HepG2 (cell line): Measurements from ENCODE around the gene TMBIM6. TPM values are rescaled to one million over a fixed set of nuclear protein-coding genes. Genes with fewer than 3 reads are reported as not detected.

Experiments
- AKAP8 ChIP-seq: sonication (generic); formaldehyde crosslinking; IDR thresholded peaks from 2 replicates; pipeline ENCODE4 v1.5.1; 2020; ENCODE audit warnings: mild to moderate bottlenecking, missing genetic modification reagents
- HIVEP1 ChIP-seq: sonication (generic); formaldehyde crosslinking; IDR thresholded peaks from 2 replicates; pipeline ENCODE4 v1.4.0; 2020; ENCODE audit warnings: mild to moderate bottlenecking, missing genetic modification reagents
- PRPF4 ChIP-seq: fragments of 200-400 bp; formaldehyde crosslinking; IDR thresholded peaks from 2 replicates; pipeline ENCODE4 v1.6.1; 2016; ENCODE audit warnings: low read length, low read depth; ENCODE audit not compliant: poor library complexity, severe bottlenecking
- SNAI1 ChIP-seq: sonication (generic); formaldehyde crosslinking; IDR thresholded peaks from 2 replicates; pipeline ENCODE4 v1.5.0; 2020; ENCODE audit warnings: mild to moderate bottlenecking, missing genetic modification reagents, borderline replicate concordance
- polyA plus RNA-seq, 8 experiments: library from polyadenylated mRNA; depleted of rRNA in 3 of 8; stranded (reverse) in 7 of 8; unstranded in 1 of 8; fragments of >200 nt; fragmentation: Illumina TruSeq in 4 of 8; extraction: Trizol in 4 of 8; gene quantifications; 2 replicates each; pipeline versions ENCODE4 v1.2.1 to v1.2.3, GENCODE V29; 2011 to 2016; ENCODE audit warnings: low read depth in 4 of 8, missing spikeins in 1 of 8, mixed read lengths in 1 of 8; ENCODE audit not compliant: insufficient read depth in 1 of 8
- total RNA-seq, 5 experiments: library from RNA; depleted of rRNA; stranded (reverse); fragments of >200 nt; fragmentation: Illumina TruSeq; extraction: Trizol; gene quantifications; 2 replicates each; pipeline ENCODE4 v1.2.3, GENCODE V29; 2016; ENCODE audit warnings: low read depth in 1 of 5
- TF ChIP-seq, protein P1 (sequence below): sonication (generic); formaldehyde crosslinking; conservative IDR thresholded peaks from 2 replicates; pipeline ENCODE4 v1.5.0; 2020; ENCODE audit warnings: missing genetic modification reagents
- TF ChIP-seq, protein P2 (sequence below): sonication (generic); formaldehyde crosslinking; IDR thresholded peaks from 2 replicates; pipeline ENCODE4 v1.4.0; 2020; ENCODE audit warnings: missing genetic modification reagents
- TF ChIP-seq, protein P3 (sequence below): sonication (generic); formaldehyde crosslinking; IDR thresholded peaks from 2 replicates; pipeline ENCODE4 v1.4.0; 2020; ENCODE audit warnings: missing genetic modification reagents
- TF ChIP-seq, protein P4 (sequence below): sonication (generic); formaldehyde crosslinking; IDR thresholded peaks from 2 replicates; pipeline ENCODE4 v1.9.0; 2021; ENCODE audit warnings: mild to moderate bottlenecking, missing genetic modification reagents
- TF ChIP-seq, protein P5 (sequence below): sonication (generic); formaldehyde crosslinking; IDR thresholded peaks from 2 replicates; pipeline ENCODE4 v1.4.0; 2020; ENCODE audit warnings: mild to moderate bottlenecking, missing genetic modification reagents
- TF ChIP-seq, protein P6 (sequence below): sonication (generic); formaldehyde crosslinking; IDR thresholded peaks from 2 replicates; pipeline ENCODE4 v1.5.0; 2020; ENCODE audit warnings: missing genetic modification reagents
- TF ChIP-seq, protein P7 (sequence below): IDR thresholded peaks from 2 replicates; pipeline ENCODE4 v1.6.1; 2016; ENCODE audit warnings: mild to moderate bottlenecking, missing biosample characterization, missing genetic modification reagents

TMBIM6 gene
- total and polyA plus RNA-seq, 2 of the 13 experiments (the other 11 are each of a cell fraction or from before 2014, with no cell fraction given) = 412 to 468 TPM

DNA sequence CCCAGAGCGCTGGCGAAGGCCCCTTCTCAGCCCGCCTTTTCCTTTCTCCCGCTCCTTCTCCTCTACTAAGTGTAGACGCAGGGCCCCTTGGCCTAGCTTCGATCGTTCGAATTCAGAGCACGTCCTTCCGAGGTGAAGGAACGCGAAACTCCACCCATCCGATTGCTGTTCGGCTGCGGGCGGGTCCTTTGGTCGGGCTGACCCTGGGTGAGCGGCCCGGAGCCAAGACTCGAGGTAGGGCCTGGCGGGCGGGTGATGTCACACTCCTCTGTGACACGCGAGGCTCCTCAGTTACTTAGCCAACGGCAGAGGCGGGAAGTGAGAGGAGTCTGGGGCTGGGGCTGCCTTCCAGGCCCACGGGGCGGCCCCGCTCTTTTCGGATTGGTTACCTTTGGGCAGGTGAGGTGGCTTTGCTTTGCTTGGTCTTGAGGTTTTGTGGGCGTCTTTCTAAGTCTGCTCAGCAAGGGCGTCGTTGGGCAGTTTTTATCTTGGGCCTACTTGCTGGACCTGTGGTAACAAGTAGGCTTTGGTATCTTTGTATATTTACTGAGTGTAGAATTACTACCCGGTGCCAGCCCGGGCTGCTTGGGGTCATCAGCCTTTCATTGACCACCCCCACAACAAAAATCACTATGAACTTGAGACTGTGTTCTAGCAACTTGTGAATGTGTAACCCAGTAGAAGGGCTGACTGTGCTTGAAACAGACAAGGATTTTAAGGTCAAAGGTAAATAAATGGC is 694 bp downstream of the TMBIM6 start (continued):
- TF ChIP-seq, protein P1, sequence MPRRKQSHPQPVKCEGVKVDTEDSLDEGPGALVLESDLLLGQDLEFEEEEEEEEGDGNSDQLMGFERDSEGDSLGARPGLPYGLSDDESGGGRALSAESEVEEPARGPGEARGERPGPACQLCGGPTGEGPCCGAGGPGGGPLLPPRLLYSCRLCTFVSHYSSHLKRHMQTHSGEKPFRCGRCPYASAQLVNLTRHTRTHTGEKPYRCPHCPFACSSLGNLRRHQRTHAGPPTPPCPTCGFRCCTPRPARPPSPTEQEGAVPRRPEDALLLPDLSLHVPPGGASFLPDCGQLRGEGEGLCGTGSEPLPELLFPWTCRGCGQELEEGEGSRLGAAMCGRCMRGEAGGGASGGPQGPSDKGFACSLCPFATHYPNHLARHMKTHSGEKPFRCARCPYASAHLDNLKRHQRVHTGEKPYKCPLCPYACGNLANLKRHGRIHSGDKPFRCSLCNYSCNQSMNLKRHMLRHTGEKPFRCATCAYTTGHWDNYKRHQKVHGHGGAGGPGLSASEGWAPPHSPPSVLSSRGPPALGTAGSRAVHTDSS = no peak
- TF ChIP-seq, protein P2, sequence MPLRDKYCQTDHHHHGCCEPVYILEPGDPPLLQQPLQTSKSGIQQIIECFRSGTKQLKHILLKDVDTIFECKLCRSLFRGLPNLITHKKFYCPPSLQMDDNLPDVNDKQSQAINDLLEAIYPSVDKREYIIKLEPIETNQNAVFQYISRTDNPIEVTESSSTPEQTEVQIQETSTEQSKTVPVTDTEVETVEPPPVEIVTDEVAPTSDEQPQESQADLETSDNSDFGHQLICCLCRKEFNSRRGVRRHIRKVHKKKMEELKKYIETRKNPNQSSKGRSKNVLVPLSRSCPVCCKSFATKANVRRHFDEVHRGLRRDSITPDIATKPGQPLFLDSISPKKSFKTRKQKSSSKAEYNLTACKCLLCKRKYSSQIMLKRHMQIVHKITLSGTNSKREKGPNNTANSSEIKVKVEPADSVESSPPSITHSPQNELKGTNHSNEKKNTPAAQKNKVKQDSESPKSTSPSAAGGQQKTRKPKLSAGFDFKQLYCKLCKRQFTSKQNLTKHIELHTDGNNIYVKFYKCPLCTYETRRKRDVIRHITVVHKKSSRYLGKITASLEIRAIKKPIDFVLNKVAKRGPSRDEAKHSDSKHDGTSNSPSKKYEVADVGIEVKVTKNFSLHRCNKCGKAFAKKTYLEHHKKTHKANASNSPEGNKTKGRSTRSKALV = no peak
- TF ChIP-seq, protein P3, sequence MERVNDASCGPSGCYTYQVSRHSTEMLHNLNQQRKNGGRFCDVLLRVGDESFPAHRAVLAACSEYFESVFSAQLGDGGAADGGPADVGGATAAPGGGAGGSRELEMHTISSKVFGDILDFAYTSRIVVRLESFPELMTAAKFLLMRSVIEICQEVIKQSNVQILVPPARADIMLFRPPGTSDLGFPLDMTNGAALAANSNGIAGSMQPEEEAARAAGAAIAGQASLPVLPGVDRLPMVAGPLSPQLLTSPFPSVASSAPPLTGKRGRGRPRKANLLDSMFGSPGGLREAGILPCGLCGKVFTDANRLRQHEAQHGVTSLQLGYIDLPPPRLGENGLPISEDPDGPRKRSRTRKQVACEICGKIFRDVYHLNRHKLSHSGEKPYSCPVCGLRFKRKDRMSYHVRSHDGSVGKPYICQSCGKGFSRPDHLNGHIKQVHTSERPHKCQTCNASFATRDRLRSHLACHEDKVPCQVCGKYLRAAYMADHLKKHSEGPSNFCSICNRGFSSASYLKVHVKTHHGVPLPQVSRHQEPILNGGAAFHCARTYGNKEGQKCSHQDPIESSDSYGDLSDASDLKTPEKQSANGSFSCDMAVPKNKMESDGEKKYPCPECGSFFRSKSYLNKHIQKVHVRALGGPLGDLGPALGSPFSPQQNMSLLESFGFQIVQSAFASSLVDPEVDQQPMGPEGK = peak; percentile 91
- TF ChIP-seq, protein P4, sequence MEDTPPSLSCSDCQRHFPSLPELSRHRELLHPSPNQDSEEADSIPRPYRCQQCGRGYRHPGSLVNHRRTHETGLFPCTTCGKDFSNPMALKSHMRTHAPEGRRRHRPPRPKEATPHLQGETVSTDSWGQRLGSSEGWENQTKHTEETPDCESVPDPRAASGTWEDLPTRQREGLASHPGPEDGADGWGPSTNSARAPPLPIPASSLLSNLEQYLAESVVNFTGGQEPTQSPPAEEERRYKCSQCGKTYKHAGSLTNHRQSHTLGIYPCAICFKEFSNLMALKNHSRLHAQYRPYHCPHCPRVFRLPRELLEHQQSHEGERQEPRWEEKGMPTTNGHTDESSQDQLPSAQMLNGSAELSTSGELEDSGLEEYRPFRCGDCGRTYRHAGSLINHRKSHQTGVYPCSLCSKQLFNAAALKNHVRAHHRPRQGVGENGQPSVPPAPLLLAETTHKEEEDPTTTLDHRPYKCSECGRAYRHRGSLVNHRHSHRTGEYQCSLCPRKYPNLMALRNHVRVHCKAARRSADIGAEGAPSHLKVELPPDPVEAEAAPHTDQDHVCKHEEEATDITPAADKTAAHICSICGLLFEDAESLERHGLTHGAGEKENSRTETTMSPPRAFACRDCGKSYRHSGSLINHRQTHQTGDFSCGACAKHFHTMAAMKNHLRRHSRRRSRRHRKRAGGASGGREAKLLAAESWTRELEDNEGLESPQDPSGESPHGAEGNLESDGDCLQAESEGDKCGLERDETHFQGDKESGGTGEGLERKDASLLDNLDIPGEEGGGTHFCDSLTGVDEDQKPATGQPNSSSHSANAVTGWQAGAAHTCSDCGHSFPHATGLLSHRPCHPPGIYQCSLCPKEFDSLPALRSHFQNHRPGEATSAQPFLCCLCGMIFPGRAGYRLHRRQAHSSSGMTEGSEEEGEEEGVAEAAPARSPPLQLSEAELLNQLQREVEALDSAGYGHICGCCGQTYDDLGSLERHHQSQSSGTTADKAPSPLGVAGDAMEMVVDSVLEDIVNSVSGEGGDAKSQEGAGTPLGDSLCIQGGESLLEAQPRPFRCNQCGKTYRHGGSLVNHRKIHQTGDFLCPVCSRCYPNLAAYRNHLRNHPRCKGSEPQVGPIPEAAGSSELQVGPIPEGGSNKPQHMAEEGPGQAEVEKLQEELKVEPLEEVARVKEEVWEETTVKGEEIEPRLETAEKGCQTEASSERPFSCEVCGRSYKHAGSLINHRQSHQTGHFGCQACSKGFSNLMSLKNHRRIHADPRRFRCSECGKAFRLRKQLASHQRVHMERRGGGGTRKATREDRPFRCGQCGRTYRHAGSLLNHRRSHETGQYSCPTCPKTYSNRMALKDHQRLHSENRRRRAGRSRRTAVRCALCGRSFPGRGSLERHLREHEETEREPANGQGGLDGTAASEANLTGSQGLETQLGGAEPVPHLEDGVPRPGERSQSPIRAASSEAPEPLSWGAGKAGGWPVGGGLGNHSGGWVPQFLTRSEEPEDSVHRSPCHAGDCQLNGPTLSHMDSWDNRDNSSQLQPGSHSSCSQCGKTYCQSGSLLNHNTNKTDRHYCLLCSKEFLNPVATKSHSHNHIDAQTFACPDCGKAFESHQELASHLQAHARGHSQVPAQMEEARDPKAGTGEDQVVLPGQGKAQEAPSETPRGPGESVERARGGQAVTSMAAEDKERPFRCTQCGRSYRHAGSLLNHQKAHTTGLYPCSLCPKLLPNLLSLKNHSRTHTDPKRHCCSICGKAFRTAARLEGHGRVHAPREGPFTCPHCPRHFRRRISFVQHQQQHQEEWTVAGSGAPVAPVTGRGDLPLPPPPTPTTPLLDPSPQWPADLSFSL (CRISPR knock-in tag) = no peak
- peak; percentile 65 for TF ChIP-seq HIVEP1 (CRISPR knock-in tag)
- no peak for TF ChIP-seq PRPF4
- TF ChIP-seq, protein P5, sequence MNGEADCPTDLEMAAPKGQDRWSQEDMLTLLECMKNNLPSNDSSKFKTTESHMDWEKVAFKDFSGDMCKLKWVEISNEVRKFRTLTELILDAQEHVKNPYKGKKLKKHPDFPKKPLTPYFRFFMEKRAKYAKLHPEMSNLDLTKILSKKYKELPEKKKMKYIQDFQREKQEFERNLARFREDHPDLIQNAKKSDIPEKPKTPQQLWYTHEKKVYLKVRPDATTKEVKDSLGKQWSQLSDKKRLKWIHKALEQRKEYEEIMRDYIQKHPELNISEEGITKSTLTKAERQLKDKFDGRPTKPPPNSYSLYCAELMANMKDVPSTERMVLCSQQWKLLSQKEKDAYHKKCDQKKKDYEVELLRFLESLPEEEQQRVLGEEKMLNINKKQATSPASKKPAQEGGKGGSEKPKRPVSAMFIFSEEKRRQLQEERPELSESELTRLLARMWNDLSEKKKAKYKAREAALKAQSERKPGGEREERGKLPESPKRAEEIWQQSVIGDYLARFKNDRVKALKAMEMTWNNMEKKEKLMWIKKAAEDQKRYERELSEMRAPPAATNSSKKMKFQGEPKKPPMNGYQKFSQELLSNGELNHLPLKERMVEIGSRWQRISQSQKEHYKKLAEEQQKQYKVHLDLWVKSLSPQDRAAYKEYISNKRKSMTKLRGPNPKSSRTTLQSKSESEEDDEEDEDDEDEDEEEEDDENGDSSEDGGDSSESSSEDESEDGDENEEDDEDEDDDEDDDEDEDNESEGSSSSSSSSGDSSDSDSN (CRISPR knock-in tag) = no peak; the same call in 1 of the 2 replicates
- TF ChIP-seq AKAP8 (CRISPR knock-in tag) = 0 out of 2 replicates have a peak, but pooled peaks have one; percentile 3
- TF ChIP-seq, protein P6, sequence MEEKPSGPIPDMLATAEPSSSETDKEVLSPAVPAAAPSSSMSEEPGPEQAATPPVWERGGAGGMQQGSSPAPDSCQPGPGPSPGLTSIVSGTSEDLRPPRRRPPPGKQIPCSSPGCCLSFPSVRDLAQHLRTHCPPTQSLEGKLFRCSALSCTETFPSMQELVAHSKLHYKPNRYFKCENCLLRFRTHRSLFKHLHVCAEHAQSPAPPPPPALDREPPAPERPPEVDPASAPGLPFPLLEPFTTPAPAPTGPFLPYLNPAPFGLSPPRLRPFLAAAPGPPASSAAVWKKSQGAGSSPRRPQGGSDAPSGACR (CRISPR knock-in tag) = no peak
- TF ChIP-seq, protein P7, sequence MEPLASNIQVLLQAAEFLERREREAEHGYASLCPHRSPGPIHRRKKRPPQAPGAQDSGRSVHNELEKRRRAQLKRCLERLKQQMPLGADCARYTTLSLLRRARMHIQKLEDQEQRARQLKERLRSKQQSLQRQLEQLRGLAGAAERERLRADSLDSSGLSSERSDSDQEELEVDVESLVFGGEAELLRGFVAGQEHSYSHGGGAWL (CRISPR knock-in tag) = no peak
- TF ChIP-seq SNAI1 (CRISPR knock-in tag) = no peak
